ENCODE results near the gene CASZ1.

The CASZ1 gene

GRCh38 chr1:10791105-10791951 is 5.1 kb downstream of the CASZ1 start:
- no peak for DNase-seq

- DNase-seq, result no peak
These were observed 6.4 kb downstream of the CASZ1 start for GRCh38 chr1:10789803-10790702.

GRCh38 chr1:10789047-10789791 is 7.2 kb downstream of the CASZ1 start:
- DNase-seq, result no peak

DNA sequence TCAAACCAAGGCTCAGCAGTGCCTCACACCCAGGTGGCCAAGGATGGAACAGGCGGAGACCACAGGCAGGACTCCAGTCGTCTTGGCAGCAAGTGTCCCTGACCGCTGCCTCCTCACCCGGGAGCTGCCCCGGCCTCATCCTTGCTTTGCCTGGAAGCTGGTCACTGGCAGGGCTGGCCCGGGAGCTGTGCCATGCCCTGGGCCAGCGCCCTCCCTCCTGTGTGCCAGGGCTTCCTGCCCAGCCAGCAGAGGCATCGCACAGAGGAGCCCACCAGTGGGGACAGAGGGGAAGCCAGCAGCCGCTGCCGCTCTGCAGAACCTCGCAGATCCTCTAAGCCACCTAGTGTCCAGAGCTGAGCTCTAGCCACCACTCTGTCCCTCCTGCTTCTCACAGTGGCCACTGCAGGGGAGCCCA is 7.8 kb downstream of the CASZ1 start:
- DNase-seq, result no peak

DNA sequence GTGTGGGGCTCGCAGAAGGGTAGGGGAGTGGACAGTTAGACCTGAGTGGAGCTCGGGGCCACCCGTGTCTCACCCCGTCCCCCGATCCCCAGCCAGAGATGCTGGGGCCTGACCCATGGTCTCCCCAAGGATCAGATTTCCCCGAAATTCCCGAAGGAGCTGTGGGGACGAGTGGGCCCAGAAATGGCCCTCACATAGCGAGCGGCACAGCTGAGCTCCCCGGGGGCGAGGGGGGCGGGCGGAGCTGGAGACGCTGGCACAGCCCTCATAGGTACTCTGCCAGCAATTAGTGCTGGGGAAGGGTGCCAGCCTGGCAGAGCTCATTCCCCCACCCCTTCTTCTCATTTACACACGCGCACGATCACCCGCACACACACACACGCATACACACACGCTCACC is 9.2 kb downstream of the CASZ1 start:
- no peak for DNase-seq

DNA sequence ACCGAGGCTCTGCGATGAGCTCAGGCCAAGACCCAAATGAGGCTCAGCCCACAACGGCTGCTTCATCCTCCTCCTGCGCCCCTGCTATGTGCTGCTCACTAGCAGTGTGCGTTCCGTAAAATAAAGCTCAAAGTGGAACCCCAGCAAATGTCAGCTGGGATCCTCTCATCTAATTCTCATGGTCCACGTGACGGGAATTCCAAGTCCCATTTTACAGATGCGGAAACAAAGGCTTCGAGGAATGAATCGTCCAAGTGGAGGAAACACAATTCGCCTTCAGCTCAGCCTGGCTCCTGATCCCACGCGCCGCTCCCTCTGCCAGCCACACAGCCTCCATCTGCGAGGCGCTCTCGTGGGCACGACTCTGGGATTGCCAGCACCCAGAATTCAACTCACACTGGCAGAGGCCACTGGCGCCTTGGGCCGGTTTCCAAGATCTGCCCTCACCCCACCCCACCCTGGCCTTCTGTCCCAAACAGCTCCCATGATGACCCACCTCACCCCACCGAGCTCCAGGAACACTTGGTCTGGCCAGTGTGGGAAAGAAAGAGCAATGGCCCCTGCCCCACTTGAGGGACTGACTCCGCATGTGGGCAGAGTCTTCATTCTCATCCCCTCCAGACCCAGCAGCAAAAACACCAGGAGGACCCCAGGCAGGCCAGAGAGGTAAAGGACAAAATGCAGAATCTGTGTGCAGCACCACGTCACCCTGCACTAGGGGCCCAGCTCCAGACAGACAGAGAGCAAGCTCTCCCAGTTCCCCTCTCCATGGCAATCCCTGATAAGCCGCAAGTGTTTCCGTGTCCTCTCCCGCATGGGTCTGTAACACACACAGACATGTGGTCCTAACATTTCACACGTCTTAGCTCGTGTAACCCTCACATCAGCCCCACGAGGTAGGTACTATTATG is 10.5 kb downstream of the CASZ1 start:
- DNase-seq, result no peak

- no peak for DNase-seq
These were observed 11.3 kb downstream of the CASZ1 start for GRCh38 chr1:10784998-10785727.

GRCh38 chr1:10782491-10783244 is 13.8 kb downstream of the CASZ1 start:
- no peak for DNase-seq

DNA sequence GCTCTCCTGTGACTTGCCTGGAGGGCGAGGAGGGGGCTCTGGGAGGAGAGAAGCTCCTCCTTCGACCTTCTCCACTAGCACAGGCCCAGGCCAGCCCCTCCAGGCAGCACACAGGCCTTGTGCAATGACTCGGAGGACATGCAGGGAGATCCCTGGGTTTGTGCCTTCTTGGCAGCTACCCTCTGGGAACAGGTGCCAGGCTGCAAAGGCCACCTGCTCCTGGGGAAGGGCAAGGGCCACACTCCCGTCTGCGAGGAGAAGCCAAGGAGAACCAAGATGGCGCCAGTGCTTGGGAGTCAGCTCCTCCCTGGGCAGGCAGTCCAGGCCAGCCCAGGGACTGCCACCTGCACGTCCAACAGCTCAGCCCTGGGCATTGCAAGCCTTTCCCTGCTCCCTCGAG is 15.3 kb downstream of the CASZ1 start:
- DNase-seq, result no peak

DNA sequence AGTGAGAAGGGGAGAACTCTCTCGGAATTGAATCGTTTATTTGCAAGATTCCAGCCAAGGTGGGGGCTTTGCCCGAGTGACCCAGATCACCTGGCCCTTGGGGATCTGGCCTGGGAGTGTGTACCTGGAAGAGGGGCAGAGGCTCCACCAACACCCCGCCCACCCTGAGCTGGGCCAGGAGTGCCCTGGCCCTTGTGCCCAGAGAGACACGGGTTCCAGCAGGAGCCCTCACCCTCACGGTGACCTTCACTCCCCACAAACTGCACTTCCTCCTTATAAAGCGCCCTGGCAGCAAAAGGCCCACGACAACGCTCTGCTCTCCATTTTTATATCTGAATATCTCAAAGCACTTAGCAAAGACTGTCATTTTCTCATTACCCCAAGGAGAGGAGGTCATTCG is 16.6 kb downstream of the CASZ1 start:
- DNase-seq, result no peak

DNA sequence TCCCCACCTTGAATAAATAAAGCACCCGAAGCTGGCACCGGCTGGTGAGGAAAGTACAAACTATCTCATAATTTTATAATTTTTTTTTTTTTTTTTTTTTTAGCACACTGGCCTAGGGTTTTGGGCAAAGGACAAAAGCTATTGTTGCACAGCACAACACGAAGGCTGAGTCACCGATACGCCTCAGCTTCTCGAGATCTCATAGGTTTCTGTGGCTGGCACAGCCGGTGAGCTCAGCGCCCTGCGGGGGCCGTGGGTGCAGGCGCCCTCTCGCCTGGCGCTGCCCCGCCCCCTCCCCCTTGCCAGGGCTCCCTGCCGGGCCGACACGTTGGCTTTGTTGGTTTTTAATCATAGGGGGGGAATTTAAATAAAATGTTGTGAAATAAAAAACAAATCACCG is 17.2 kb downstream of the CASZ1 start:
- no peak for DNase-seq

DNA sequence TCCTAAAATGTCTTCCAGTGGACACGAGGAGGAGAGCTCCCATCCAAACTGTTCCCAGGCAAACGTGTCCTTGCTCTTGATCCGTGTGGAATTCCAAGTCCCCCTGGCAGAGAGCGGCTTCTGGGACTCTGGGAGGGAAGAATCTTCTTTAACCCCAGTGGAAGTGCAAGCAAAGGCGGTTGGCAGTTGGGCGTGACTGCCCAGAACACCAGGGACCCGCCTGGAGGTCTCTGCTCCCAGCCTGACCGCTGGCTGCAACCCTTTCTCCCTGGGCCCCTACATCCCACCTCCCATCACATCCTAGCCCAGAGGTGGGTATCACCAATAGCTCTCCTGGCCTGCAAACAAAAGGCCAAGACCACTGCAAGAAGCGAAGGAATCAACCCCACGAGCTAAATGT is 17.8 kb downstream of the CASZ1 start:
- no peak for DNase-seq

GRCh38 chr1:10777749-10778574 is 18.5 kb downstream of the CASZ1 start:
- no peak for DNase-seq

DNA sequence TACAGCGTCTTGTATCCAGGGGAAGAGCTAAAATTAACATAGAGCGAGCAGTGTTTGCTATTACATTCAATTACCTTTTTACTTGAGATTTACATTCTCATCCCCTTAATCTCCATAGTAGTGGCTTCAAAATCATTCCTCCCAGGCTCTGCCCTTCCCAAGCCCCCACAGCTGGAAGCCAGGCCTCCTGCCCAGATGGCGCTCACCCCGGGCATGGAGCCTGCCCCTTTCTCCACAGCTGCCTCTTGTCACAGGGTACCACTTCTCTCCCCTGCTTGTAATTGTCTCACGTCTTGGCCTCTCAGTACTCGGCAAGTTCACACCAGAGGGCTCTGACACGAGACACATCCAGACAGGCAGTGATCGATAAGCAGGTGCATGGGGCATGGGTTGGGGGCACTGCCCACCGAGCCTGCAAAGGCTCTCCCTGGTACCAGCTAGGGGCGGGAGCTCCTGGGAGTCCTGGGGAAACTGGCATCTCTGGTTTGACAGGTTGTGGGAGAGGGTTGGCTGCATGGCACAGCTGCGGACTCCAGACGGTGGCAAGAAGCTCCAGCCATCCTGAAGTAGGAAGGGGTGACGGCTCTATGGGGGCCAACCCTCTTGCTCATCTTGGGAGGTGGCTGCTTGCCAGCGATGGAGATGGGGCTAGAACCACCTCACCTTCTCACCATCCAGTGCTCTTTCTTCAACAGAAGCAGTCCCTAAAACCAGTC is 20.1 kb downstream of the CASZ1 start:
- no peak for DNase-seq

GRCh38 chr1:10775763-10776162 is 20.7 kb downstream of the CASZ1 start:
- no peak for DNase-seq

DNA sequence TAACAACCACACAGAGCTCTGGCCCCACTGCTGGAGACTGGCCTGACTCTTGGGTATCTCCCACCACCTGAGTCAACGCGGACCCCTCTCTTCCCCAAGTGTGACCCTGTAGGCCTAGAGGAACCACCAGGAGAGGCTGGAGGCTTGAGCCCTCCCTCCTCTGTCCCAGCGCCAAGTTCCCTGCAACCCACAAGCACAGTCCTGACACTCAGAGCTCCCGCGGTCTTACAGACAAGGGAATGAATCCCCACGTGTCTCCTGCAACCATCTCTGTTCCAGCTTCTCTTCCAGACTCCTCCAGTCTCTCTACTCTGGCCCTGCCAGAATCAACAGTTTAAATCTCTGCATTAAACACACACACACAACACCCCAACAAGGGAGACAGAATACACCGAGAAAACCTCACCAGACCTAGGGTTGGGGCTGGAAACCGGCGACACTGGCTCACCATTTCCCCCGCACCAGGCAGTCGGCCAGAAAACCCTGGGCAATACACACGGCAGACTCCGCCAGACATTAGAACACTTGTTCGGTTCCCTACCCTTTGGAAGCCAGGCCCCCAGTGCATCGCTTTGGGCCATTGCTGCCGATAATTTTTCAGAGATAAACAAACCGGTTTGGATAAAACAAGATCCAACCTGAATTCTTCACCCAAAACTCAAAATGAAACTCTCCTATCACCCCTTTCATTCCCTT is 21.7 kb downstream of the CASZ1 start:
- no peak for DNase-seq

- no peak for DNase-seq
These were observed 22.4 kb downstream of the CASZ1 start for GRCh38 chr1:10773851-10774614.

DNA sequence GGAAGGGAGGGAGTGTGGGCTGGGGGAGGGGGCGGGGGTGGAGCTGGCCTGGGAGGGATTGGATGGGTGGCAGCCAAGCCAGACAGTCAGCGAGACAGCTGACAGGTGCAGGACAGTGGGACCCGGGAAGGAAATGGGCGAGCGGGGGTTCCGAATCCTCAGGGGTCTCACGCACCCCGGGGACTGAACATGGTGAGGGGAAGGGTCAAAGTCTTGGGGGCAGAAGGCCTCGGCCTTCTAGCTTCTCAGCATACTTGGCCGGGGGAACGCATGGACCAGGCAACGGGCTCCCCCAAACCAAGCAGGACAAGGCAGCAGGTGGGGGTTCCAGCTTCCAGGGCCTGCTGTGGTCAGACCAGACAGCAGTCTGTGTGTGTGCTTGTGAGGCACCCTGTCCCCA is 23.1 kb downstream of the CASZ1 start:
- no peak for DNase-seq
